ENCODE results near the gene MUC6.

DNA sequence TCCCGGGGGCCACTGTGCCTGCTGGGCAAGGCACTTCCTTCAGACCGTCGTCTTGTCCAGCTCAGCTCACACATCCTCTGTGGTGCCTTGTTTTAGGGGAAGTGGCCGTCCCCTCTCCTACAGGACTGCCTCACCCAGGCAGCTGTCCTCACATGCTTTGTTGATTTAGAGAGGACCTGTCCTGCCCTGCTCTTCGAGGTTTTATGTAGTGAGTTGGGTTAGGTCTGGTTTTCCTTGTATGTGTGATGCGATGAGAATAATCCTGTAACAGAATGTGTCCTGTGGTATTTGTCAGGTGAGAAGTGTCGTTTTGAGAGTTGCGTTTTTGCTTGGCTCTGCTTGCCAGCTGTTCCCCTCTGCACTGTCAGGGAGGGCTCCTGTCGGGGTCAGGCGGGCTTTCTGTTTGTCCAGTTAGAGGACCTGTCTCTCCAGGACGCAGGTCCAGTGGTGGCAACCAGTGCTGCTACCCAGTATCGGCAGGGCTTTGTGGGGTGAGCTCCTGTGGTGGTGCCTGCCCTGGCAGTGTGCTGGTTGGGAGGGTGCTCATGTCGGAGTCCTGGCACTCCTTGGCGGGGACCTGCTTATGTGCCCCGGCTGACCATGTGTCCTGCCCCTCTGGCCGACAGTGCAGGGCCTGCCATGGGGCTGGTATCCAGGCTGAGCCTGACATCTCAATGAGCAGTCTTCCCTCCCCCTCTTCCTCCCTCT, 41.3 kb downstream of the MUC6 start:
- TF ChIP-seq, protein P1, sequence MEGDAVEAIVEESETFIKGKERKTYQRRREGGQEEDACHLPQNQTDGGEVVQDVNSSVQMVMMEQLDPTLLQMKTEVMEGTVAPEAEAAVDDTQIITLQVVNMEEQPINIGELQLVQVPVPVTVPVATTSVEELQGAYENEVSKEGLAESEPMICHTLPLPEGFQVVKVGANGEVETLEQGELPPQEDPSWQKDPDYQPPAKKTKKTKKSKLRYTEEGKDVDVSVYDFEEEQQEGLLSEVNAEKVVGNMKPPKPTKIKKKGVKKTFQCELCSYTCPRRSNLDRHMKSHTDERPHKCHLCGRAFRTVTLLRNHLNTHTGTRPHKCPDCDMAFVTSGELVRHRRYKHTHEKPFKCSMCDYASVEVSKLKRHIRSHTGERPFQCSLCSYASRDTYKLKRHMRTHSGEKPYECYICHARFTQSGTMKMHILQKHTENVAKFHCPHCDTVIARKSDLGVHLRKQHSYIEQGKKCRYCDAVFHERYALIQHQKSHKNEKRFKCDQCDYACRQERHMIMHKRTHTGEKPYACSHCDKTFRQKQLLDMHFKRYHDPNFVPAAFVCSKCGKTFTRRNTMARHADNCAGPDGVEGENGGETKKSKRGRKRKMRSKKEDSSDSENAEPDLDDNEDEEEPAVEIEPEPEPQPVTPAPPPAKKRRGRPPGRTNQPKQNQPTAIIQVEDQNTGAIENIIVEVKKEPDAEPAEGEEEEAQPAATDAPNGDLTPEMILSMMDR (IDR thresholded peaks at IDR 0.05) = no peak
- no peak for TF ChIP-seq POLR2A (IDR thresholded peaks at IDR 0.05)
